ENCODE results near the gene SMAD1. TPM values are rescaled to one million over a fixed set of nuclear protein-coding genes. Genes with fewer than 3 reads are reported as not detected.

The SMAD1 gene
- total RNA-seq, 1 donor from 2014 or later, result 44.3 TPM

DNA sequence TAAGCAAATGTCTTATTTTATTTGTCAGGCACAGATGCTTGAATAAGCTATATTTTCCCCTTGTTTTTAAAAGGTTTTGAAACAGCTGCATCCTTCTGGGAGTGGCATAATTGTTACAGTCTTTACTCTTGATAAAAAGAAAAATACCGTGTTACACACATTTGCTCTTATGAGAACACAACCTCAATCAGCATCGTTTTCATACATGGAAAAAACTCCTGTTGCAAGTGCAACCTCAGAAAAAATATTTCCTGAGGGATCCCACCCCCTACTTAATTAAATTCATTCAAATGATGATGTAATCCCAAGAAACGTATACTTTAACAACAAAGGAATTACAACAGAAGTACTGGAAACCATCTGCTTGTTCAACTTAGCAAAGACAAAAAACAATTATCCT lies 58.6 kb downstream of the SMAD1 start:
- Mint-ChIP-seq H3K4me1 (peaks cover 6% of the 10 kb centered on the region), H3K27me3 (ENCODE audit: insufficient read depth, low read depth) (no peaks in the 10 kb centered on the region), H3K36me3 (peaks cover 17% of the 10 kb centered on the region), H3K9me3 (no peaks in the 10 kb centered on the region), H3K27ac (no peak overlapping the region), H3K4me3 (no peak overlapping the region)
- Histone ChIP-seq H3K9ac (no peak overlapping the region), H3K27me3 (no peaks in the 10 kb centered on the region), H3K4me1 (peaks cover 15% of the 10 kb centered on the region), H3F3A (ENCODE audit: low read depth) (no peaks in the 10 kb centered on the region), H3K36me3 (no peaks in the 10 kb centered on the region), H2AFZ (replicated peaks) (no peak overlapping the region), H3K9me3 (ENCODE audit: low read depth) (no peaks in the 10 kb centered on the region), H3K4me2 (no peak overlapping the region), H3K79me2 (ENCODE audit: low read depth) (peaks cover 7% of the 10 kb centered on the region), H3K4me3 (no peak overlapping the region), H4K20me1 (ENCODE audit: low read depth) (peaks cover 6% of the 10 kb centered on the region), H3K27ac (no peak overlapping the region)
- TF ChIP-seq EZH2 (IDR thresholded peaks at IDR 0.05) (no peak), EZH2phosphoT487 (IDR thresholded peaks at IDR 0.05) (no peak)
- TF ChIP-seq, protein P1, sequence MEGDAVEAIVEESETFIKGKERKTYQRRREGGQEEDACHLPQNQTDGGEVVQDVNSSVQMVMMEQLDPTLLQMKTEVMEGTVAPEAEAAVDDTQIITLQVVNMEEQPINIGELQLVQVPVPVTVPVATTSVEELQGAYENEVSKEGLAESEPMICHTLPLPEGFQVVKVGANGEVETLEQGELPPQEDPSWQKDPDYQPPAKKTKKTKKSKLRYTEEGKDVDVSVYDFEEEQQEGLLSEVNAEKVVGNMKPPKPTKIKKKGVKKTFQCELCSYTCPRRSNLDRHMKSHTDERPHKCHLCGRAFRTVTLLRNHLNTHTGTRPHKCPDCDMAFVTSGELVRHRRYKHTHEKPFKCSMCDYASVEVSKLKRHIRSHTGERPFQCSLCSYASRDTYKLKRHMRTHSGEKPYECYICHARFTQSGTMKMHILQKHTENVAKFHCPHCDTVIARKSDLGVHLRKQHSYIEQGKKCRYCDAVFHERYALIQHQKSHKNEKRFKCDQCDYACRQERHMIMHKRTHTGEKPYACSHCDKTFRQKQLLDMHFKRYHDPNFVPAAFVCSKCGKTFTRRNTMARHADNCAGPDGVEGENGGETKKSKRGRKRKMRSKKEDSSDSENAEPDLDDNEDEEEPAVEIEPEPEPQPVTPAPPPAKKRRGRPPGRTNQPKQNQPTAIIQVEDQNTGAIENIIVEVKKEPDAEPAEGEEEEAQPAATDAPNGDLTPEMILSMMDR (IDR thresholded peaks at IDR 0.05), result no peak
- DNase-seq (ENCODE audit: low spot score), result no peak

DNA sequence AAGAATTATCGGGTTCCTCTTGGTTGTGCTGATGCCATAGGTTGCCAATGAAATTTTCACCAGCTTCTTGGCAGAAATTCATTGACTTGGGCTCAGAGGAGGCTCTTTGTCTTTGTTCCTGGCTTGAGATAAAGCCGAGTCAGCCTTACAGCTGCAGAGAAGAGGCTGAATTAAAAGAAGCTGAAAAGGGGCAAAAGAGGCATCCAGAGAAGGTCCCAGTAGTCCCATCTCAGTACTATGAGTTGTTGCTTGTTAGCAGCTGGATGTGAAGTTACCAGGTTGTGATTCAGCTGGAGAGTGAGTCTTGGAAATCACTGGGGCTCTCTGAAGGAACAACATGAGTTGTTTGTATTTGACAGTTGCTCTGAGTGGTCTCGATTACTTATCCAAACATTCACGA lies 59.7 kb downstream of the SMAD1 start:
- H3K79me2 ChIP-seq (ENCODE audit: low read depth), result peaks cover 7% of the 10 kb centered on the region
- Mint-ChIP-seq H3K36me3 (peaks cover 20% of the 10 kb centered on the region), H3K4me3 (no peak overlapping the region), H3K4me1 (peaks cover 6% of the 10 kb centered on the region), H3K27ac (no peak overlapping the region), H3K9me3 (no peaks in the 10 kb centered on the region), H3K27me3 (ENCODE audit: insufficient read depth, low read depth) (no peaks in the 10 kb centered on the region)
- H3K4me1 ChIP-seq, result peaks cover 15% of the 10 kb centered on the region
- H3K9me3 ChIP-seq (ENCODE audit: low read depth), result no peaks in the 10 kb centered on the region
- no peaks in the 10 kb centered on the region for H3K27me3 ChIP-seq
- H3F3A ChIP-seq (ENCODE audit: low read depth), result no peaks in the 10 kb centered on the region
- peak overlapping the region; percentile 33 for H3K4me2 ChIP-seq
- peak; percentile 21 for DNase-seq (ENCODE audit: low spot score)
- H3K36me3 ChIP-seq, result no peaks in the 10 kb centered on the region
- no peak overlapping the region for H3K9ac ChIP-seq
- peaks cover 6% of the 10 kb centered on the region for H4K20me1 ChIP-seq (ENCODE audit: low read depth)
- no peak overlapping the region for H2AFZ ChIP-seq (replicated peaks)
- peak overlapping the region; percentile 39 for H3K27ac ChIP-seq
- no peak overlapping the region for H3K4me3 ChIP-seq
- TF ChIP-seq EZH2phosphoT487 (IDR thresholded peaks at IDR 0.05) (no peak), EZH2 (IDR thresholded peaks at IDR 0.05) (no peak)
- TF ChIP-seq, protein P1 (IDR thresholded peaks at IDR 0.05), result no peak

DNA sequence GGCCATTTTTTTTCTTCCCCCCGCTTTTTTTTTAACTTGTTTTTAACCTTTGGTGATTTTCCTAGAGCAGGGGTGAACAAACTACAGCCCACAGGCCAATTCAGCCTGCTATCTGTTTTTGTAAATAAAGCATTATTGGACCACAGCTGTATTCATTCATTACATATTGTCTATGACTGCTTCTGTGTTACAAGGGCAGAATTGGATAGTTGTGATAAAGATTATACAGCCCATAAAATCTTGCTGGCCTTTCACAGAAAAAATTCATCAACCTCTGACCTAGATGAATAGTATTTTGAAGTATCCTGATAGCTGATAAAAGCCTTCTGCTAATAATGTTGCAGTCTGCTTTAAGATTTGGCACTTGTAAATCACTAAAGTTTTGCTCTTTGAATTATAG lies 63.4 kb downstream of the SMAD1 start:
- no peak for TF ChIP-seq EZH2phosphoT487 (IDR thresholded peaks at IDR 0.05)
- TF ChIP-seq, protein P1 (IDR thresholded peaks at IDR 0.05), result no peak
- TF ChIP-seq EZH2 (IDR thresholded peaks at IDR 0.05), result no peak
- H3K27me3 ChIP-seq, result no peaks in the 10 kb centered on the region
- Mint-ChIP-seq H3K27me3 (ENCODE audit: insufficient read depth, low read depth) (no peaks in the 10 kb centered on the region), H3K4me3 (no peak overlapping the region), H3K9me3 (no peaks in the 10 kb centered on the region), H3K4me1 (no peaks in the 10 kb centered on the region), H3K27ac (no peak overlapping the region), H3K36me3 (peaks cover 25% of the 10 kb centered on the region)
- H3K4me1 ChIP-seq, result peaks cover 13% of the 10 kb centered on the region
- no peak overlapping the region for H3K9ac ChIP-seq
- no peaks in the 10 kb centered on the region for H3K9me3 ChIP-seq (ENCODE audit: low read depth)
- H3K79me2 ChIP-seq (ENCODE audit: low read depth), result no peaks in the 10 kb centered on the region
- H2AFZ ChIP-seq (replicated peaks), result no peak overlapping the region
- H3F3A ChIP-seq (ENCODE audit: low read depth), result no peaks in the 10 kb centered on the region
- H3K4me3 ChIP-seq, result no peak overlapping the region
- H3K4me2 ChIP-seq, result no peak overlapping the region
- no peaks in the 10 kb centered on the region for H4K20me1 ChIP-seq (ENCODE audit: low read depth)
- no peaks in the 10 kb centered on the region for H3K36me3 ChIP-seq
- H3K27ac ChIP-seq, result no peak overlapping the region
- no peak for DNase-seq (ENCODE audit: low spot score)
